HFFc6 (cell line): ENCODE results near the gene ARHGAP10. TPM values are rescaled to one million over a fixed set of nuclear protein-coding genes. Genes with fewer than 3 reads are reported as not detected.

Source experiments
- DNase-seq: peaks from one replicate; pipeline ENCODE4 v3.0.0-alpha.2; 2018
- H3K27ac Mint-ChIP-seq: 2 replicates; pipeline ENCODE4 v1.8.0; 2020; ENCODE audit warnings: mild to moderate bottlenecking, mixed read lengths
- H3K27me3 Mint-ChIP-seq: 2 replicates; pipeline ENCODE4 v1.8.0; 2021; ENCODE audit warnings: mild to moderate bottlenecking, moderate library complexity, mixed read lengths; ENCODE audit not compliant: insufficient read depth
- H3K36me3 Mint-ChIP-seq: 2 replicates; pipeline ENCODE4 v1.8.0; 2021; ENCODE audit warnings: low read depth, mixed read lengths
- H3K4me1 Mint-ChIP-seq: 2 replicates; pipeline ENCODE4 v1.8.0; 2020; ENCODE audit warnings: low read depth, mixed read lengths
- H3K4me3 Mint-ChIP-seq: 2 replicates; pipeline ENCODE4 v1.8.0; 2020; ENCODE audit warnings: mild to moderate bottlenecking, moderate library complexity, mixed read lengths
- H3K9me3 Mint-ChIP-seq: 2 replicates; pipeline ENCODE4 v1.8.0; 2020; ENCODE audit warnings: mild to moderate bottlenecking, mixed read lengths
- total RNA-seq, 6 experiments: library from RNA; stranded (reverse); fragmentation: NEBNext Ultra II Directional; extraction: Animal tissue kit (Norgen Biotek cat#: 25700); gene quantifications; 2 replicates in 1 of 6; 3 replicates in 5 of 6; pipeline ENCODE4 v1.2.3, GENCODE V29; 2021
- TF ChIP-seq, protein P1 (sequence below): fragments of 200-600 bp; sonication (generic); IDR thresholded peaks from 2 replicates; pipeline ENCODE4 v1.5.0; 2021; ENCODE audit warnings: antibody characterized with exemption, mild to moderate bottlenecking

The ARHGAP10 gene
- total RNA-seq, 6 experiments from 2014 or later, result 31.1 to 37.1 (median 32.3) TPM

DNA sequence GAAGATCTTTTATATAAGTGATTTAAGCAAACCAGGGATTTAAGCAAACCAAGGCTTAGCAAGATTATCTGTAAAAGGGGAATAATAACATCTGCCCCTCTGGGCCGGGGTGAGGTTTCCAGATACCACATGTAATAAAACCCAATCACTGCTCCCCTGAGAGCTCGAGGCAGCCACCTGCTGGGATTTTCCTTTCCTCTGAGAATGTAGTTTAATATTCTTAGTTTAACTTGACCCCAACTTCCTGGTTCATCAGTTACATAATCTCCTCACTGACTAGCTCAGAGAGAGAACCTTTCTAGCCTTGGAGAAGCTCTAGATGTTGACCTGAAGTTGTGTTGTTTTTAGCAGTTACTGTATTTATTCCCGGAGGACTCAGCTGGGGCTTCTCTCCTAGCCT, 322.4 kb downstream of the ARHGAP10 start:
- no peaks in the 10 kb centered on the region; the same call in 1 of the 2 replicates for H3K36me3 Mint-ChIP-seq
- TF ChIP-seq, protein P1, sequence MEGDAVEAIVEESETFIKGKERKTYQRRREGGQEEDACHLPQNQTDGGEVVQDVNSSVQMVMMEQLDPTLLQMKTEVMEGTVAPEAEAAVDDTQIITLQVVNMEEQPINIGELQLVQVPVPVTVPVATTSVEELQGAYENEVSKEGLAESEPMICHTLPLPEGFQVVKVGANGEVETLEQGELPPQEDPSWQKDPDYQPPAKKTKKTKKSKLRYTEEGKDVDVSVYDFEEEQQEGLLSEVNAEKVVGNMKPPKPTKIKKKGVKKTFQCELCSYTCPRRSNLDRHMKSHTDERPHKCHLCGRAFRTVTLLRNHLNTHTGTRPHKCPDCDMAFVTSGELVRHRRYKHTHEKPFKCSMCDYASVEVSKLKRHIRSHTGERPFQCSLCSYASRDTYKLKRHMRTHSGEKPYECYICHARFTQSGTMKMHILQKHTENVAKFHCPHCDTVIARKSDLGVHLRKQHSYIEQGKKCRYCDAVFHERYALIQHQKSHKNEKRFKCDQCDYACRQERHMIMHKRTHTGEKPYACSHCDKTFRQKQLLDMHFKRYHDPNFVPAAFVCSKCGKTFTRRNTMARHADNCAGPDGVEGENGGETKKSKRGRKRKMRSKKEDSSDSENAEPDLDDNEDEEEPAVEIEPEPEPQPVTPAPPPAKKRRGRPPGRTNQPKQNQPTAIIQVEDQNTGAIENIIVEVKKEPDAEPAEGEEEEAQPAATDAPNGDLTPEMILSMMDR, result no peak
- no peak for DNase-seq
- peaks cover 2% of the 10 kb centered on the region for H3K27me3 Mint-ChIP-seq
- H3K9me3 Mint-ChIP-seq, result no peaks in the 10 kb centered on the region
- no peak overlapping the region for H3K4me3 Mint-ChIP-seq
- peaks cover 20% of the 10 kb centered on the region for H3K4me1 Mint-ChIP-seq
- H3K27ac Mint-ChIP-seq, result no peak overlapping the region

DNA sequence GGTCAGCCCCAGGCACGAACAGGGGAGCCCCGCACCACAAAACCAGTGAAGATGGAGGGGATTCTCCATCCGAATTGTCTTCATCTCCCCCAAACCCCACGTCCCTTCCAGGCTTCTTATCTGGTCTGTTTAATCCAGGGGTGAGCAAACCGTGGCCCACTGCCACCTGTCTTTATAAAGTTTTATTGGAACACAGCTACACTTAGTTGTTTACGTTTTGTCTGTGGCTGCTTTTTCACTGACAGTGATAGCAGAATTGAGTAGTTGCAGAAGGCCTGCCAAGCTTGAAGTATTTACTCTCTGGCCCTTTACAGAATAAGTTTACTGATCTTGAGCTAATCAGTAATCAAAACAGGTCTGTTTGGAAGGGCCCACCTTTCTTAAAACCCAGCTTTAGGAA, 324.0 kb downstream of the ARHGAP10 start:
- Mint-ChIP-seq H3K36me3 (no peaks in the 10 kb centered on the region; the same call in 1 of the 2 replicates), H3K9me3 (no peaks in the 10 kb centered on the region), H3K4me1 (peaks cover 20% of the 10 kb centered on the region), H3K27ac (no peak overlapping the region), H3K4me3 (no peak overlapping the region), H3K27me3 (no peaks in the 10 kb centered on the region; the same call in none of the 2 replicates)
- DNase-seq, result no peak
- TF ChIP-seq, protein P1, result no peak

DNA sequence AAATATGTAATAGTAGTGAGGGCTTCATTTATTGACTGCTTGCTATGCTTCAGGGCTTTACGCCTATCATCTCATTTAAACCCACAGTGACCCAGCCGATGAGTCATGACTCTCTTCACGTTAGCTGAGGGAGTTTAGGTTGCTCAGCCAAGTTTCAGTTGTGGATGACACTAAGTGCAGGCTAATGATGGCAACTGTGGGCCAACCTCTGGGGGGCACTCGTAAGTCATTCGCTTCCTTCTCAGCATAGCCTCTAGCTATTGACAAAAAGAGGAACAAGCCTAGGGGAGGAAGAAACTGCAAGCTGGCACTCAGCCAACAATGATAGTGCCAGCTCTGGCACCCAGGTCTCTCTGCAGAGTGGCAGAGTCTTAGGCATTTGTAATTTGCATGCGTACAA, 325.0 kb downstream of the ARHGAP10 start:
- DNase-seq, result peak; percentile 62
- Mint-ChIP-seq H3K4me1 (peaks cover 20% of the 10 kb centered on the region), H3K4me3 (no peak overlapping the region), H3K27ac (peak overlapping the region; percentile 13; the same call in 1 of the 2 replicates), H3K9me3 (no peaks in the 10 kb centered on the region), H3K27me3 (no peaks in the 10 kb centered on the region; the same call in none of the 2 replicates), H3K36me3 (no peaks in the 10 kb centered on the region)
- TF ChIP-seq, protein P1, result peak; percentile 38

DNA sequence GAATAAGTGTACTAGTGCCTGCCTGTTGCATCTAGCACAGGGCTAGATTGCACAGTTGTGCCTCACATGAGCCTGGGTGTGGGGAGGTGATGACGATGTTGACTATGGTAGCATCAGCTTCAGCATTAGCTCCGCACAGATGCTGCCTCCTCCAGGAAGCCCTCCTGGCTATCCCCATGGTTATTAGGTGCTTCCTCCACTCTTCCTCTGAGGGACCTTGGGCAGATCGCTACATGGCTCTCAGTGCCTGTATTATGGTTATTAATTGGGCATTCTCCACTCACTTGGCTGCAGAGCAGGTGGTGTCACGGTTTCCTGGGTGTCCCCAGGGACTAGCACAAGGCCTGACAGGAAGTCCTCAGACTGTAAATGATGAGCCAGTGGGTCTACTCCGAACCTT, 325.6 kb downstream of the ARHGAP10 start:
- Mint-ChIP-seq H3K9me3 (no peaks in the 10 kb centered on the region), H3K27ac (no peak overlapping the region), H3K4me1 (peaks cover 20% of the 10 kb centered on the region), H3K4me3 (no peak overlapping the region), H3K36me3 (no peaks in the 10 kb centered on the region), H3K27me3 (no peaks in the 10 kb centered on the region; the same call in none of the 2 replicates)
- DNase-seq, result no peak
- TF ChIP-seq, protein P1, result no peak

DNA sequence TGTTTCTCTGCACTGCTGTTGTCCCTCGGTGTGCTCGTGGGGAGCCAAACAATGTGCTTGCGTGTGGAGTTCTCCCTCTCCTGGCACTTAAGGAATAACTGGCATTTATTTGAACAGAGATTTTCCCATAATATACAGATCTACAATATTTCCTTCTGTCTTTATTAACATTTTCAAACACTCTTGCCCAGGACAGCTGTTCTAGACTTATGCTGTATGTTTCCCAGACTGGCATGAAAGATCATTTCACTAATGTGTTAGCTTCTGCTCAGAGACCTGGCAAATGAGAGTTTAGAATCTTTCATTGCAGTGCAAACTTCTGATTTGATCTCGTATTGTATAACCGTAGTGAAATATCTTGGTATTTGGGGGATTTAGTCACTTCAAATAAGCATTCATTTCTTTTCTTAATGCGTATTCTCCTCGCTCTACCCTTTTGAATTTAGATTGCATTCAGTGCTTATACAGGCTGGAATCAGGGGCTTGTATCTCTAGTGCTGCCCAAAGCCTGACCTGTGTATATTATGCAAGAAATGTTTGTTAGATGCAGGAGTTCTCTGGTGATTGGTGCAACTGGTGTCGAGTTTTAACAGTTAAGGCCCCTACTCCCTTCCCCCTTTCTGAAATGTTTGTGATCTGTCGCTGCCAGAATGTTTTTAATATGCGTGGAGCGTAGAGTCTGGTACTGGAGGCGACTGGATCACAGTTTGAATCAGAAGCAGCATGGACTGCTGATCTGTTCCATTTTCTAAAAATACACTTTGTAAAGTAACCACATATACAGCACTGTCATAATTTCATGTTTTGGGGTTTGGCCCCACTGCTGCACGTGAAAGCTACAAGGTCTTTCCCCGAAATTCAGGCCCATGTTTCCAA, 326.3 kb downstream of the ARHGAP10 start:
- Mint-ChIP-seq H3K27ac (no peak overlapping the region), H3K4me1 (peaks cover 20% of the 10 kb centered on the region)
- DNase-seq, result no peak

More for the DNA sequence above, 326.3 kb downstream of the ARHGAP10 start:
- no peak overlapping the region for H3K4me3 Mint-ChIP-seq
- no peaks in the 10 kb centered on the region for H3K36me3 Mint-ChIP-seq
- TF ChIP-seq, protein P1, result no peak
- no peaks in the 10 kb centered on the region; the same call in none of the 2 replicates for H3K27me3 Mint-ChIP-seq
- no peaks in the 10 kb centered on the region for H3K9me3 Mint-ChIP-seq
